T-helper 2 cell (primary cell): ENCODE results near the gene TSPAN2.
"Not testable (repeated sequence)": the region's sequence is repeated elsewhere in the genome, so short reads cannot be mapped to it uniquely, and the experiment has no call there.

ENCODE experiments used
- DNase-seq, 5 experiments: peaks; one replicate each; pipeline versions ENCODE4 v3.0.0 to v3.0.0-alpha.2; 2012 to 2022

Gene TSPAN2

DNA sequence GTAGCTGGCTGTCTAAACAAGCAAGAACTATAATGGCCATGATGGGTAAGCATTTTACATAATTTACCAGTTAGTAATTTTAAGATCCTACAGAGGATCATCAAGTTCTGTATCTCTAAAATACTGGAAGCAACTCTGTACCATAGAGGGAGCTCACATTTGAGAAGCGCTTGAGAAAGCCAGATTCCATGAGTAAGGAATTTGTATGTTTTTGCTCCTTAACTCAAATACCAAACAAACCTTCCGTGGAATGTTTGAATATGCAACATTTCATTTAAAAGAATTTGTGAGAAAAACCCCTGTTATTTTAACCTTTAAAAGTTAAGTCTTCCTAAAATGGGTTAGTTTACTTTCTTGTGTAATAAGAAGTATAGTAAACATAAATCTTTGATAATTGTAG, 57.7 kb downstream of the TSPAN2 start:
- no peak for DNase-seq

DNA sequence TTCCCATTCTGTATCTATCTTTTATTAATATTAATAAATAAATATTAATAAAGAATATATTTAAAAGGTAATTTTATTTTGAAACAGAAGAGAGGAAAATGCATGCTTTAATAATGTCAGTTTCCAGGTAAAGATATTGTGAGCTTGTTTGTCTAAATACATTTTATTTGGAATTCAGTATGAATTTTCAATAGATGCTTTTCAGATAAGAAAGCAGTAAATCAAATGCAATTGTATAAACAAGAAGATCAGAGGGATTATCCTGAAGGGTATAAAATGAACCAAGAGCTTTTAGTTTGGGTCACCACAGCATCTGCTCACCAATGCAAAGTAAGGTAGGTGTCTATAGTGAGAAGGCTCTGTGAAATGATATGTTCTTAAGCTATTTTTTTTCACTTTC, 59.8 kb downstream of the TSPAN2 start, which contains the start of gene TSHB:
TSHB (plus strand) TSS at position 301 of the 400 bp plus-strand sequence. CDS start 3,537 bp downstream, outside the sequence.
- DNase-seq = no peak

GRCh38 chr1:115023593-115023992, 65.7 kb downstream of the TSPAN2 start:
- DNase-seq = no peak

- DNase-seq = no peak
These were observed 68.2 kb downstream of the TSPAN2 start for GRCh38 chr1:115021145-115021544.

GRCh38 chr1:115019549-115019948, 69.8 kb downstream of the TSPAN2 start:
- DNase-seq = not testable (repeated sequence)

GRCh38 chr1:115013792-115014191, 75.5 kb downstream of the TSPAN2 start:
- no peak for DNase-seq

GRCh38 chr1:115012434-115012833, 76.9 kb downstream of the TSPAN2 start:
- DNase-seq = no peak

GRCh38 chr1:115012006-115012405, 77.3 kb downstream of the TSPAN2 start:
- no peak for DNase-seq

GRCh38 chr1:115006191-115006590, 83.1 kb downstream of the TSPAN2 start:
- no peak for DNase-seq
